Stimulated activated CD8-positive, alpha-beta memory T cell treated with anti-CD3 and anti-CD28 coated beads, Interleukin-7, amount 100 ng/mL, for 4 hours (primary cell): Measurements from ENCODE around the gene CHEK2.
"Not testable (repeated sequence)": the region's sequence is repeated elsewhere in the genome, so short reads cannot be mapped to it uniquely, and the experiment has no call there.

Experiments
- DNase-seq, 2 donors: peaks; one replicate each; pipeline ENCODE4 v3.0.0-alpha.2; 2020; ENCODE audit warnings: low read depth in 2 of 2

CHEK2 gene

GRCh38 chr22:28741785-28742561 lies at the start of gene CHEK2, which contains the start of gene HSCB:
Gene CHEK2 (minus strand): TSS chr22:28741820. CDS start chr22:28734721, 7,099 bp downstream.
Gene HSCB (plus strand): TSS chr22:28742039. CDS start chr22:28742096, 57 bp downstream.
- peak; percentile 98 for DNase-seq

- no peak for DNase-seq
Observed at GRCh38 chr22:28791124-28791523, 49.5 kb upstream of the CHEK2 start.

DNA sequence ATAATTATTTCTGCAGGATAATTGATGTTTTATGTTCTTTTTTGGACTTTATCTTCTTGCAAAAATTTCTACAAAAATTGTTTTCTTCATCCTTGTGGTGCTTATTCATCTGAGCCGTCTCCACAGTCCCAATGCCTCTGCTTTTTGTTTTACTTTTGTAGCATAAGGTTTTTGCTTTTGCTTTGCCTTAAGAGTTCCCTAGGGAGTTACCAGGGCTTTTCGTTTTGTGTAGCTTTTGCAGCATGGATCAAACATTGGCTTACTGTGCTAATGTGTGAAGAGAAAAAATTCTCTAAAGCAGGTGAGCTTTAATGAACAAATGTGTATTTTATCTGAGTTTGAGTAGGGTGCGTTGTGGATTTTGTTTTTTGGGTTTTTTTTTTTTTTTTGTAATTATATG lies 47.0 kb upstream of the CHEK2 start:
- DNase-seq, result no peak

GRCh38 chr22:28783786-28784671 lies 42.4 kb upstream of the CHEK2 start:
- no peak for DNase-seq

DNA sequence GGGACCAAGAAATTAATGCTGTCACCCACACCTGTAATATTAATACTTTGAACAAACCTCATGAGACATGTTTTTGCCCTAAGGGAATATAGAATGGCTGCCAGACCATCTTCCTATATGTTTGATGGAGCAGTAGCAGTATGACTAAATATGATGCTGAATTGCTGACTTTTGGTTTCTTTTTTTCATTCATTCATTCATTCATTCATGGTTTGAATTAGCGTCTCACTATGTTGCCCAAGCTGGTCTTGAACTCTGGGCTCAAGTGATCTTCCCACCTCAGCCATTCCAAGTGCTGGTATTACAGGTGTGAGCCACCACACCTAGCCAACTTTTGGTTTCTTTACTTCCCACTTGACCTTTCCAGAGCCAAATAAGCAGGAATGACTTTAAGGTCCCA lies 38.7 kb upstream of the CHEK2 start:
- no peak for DNase-seq

- DNase-seq, result no peak
Observed at GRCh38 chr22:28779833-28780232, 38.2 kb upstream of the CHEK2 start.

GRCh38 chr22:28774378-28774777 lies 32.8 kb upstream of the CHEK2 start:
- DNase-seq, result no peak

DNA sequence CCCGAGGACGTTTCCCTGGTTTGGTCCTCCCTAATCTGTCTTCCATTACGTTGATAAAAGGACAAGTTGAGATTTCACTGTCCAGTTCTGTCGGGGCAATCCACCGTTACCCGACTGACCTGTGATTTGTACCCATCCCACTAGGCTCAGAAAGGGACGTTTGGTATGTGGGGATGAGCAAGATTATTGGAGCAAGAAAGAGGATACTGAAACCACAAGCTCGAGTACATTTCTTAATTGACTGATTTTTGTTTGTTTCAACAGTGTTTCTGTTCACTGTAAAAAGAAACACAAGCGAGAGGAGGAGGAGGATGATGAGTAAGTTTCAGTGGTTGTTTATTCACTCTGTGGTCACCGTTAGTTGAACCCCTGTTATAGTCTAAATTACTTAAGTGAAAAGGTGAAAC lies 31.8 kb upstream of the CHEK2 start:
- no peak for DNase-seq

GRCh38 chr22:28772633-28773460 lies 31.2 kb upstream of the CHEK2 start, which contains the start of gene CCDC117:
Gene CCDC117 (plus strand): TSS chr22:28772695. CDS start chr22:28772850, 155 bp downstream.
- DNase-seq, result peak; percentile 89 to 91

DNA sequence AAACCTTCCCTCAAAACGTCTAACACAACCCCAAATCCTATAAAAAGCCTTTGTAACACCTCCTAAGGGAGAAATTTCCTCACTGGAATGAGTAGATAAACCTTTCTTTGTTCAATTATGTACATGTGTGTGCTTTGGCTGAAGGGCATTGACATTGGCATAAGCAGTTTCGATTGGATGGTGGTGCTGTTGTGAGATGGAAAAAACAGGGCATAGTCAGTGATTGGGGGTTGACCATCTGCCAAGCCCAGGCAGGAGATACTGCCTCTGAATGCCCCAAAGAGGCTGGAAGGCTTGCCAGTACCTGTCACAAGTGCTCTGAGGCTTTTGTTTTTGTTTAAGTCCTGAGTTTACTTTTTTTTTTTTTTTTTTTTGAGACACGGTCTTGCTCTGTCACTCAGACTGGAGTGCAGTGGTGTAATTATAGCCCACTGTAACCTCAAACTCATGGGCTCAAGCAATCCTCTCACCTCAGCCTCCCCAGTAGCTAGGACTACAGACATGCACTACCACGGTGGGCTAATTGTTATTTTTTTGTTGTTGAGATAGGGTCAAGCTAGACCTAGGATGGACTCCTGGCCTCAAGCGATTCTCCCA lies 29.7 kb upstream of the CHEK2 start:
- DNase-seq, result no peak

DNA sequence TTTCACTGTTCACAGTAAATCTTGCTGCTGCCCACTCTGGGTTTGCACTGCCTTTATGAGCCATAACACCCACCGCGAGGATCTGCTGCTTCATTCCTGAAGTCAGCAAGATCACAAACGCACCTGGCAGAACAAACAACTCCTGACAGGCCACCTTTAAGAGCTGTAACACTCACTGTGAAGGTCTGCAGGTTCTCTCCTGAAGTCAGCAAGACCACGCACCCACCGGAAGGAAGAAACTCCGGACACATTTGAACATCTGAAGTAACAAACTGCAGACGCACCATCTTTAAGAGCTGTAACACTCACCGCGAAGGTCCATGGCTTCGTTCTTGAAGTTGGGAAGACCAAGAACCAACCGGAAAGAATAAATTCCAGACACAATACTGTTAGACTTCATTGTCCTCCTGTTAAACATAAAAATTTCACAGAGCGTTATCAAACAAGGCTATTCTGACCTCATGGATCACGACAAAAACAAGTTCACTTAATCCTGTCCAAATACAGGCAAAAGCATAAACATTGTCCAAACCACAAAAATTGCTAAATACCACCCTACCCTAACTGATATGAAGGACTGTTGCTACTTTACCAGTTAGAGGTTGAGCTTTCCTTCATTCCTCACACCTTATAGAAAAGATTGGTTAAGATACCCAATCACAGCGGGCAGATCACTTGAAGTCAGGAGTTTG lies 27.9 kb upstream of the CHEK2 start:
- no peak for DNase-seq

DNA sequence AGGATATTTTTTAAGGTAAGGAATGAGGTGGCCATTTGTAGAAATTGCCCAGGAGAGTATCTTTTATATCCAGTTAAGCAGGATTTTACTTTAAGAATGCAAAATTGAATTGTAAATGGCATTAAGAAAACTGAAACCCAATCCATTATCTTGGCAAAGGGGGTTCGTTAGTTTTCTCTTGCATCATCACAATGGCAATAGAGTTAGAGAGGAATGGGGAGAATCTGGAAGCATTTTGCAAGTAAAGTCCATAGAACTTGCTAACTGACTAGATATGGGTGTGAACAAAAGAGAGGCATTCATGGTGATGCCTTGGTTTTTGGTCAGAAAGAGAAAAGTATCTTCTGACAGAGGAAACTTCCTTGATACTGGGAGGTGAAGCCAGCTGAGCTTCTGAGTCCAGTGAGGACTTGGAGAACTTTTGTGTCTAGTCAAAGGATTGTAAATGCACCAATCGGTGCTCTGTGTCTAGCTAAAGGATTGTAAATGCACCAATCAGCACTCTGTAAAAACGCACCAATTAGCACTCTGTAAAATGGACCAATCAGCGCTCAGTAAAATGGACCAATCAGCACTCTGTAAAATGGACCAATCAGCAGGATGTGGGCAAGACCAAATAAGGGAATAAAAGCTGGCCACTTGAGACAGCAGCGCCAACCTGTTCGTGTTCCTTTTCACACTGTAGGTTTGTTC lies 27.2 kb upstream of the CHEK2 start:
- no peak for DNase-seq

- no peak for DNase-seq
Observed at GRCh38 chr22:28766628-28767027, 25.0 kb upstream of the CHEK2 start.

GRCh38 chr22:28762000-28762399 lies 20.4 kb upstream of the CHEK2 start:
- not testable (repeated sequence) for DNase-seq

DNA sequence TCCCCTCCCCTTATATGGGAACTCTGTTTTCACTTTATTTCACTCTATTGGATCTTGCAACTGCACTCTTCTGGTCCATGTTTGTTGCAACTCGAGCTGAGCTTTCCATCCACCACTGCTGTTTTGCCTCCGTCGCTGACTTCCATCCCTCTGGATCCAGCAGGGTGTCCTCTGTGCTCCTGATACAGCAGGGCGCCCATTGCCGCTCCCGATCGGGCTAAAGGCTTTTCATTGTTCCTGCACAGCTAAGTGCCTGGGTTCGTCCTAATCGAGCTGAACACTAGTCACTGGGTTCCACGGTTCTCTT lies 19.8 kb upstream of the CHEK2 start:
- DNase-seq, result no peak

DNA sequence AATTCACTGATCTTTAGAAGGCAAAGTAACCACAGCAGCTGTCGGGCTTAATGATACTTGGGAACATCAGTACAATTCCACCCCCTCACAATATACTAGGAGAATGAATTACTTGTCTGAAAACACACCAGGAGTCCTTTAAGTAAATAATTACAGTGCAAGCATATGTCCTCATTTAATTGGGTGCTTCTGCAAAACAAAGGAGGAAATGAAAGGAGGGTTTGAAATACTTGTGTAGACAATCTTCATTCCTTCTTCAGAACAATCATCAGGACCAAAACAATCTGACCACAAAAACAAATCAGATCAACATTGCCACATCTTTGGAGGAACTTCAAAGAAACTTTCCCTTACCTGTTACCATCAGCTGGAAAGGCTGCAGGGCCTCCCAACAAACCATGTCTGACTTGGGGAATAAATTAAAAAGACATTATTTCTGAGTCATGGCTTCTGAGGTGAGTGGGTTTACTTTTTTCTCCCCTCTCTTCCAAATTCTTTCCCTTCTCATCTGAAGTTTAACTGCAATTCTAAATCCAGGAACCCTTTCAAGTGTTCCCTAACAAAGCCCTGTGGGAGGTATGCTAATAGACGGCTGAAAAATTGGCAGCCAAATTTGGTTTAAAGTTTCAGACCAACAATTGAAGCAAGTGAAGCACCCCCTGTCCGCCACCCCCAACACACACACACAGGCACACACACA lies 18.4 kb upstream of the CHEK2 start:
- DNase-seq, result no peak

- DNase-seq, result not testable (repeated sequence)
Observed at GRCh38 chr22:28754512-28754911, 12.9 kb upstream of the CHEK2 start.

GRCh38 chr22:28750471-28750881 lies 8.9 kb upstream of the CHEK2 start:
- DNase-seq, result no peak

DNA sequence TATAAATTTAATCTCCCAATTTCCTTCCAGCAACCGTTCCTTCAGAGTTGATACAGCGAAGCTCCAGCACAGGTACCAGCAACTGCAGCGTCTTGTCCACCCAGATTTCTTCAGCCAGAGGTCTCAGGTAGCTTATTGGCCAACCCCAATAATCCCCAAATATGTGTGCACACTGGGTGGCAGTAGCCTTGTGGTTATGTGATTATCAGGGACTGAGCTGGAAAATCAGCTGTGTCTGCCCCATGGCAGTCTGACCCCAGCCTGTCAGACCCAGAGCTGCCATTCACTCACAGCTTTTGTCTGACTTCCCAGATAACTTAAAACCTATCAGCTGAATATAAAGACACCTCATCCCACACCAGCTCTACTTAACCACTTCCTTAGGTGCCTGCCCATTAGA lies 2.2 kb upstream of the CHEK2 start:
- no peak for DNase-seq

GRCh38 chr22:28742562-28742962 lies 942 bp upstream of the CHEK2 start:
- DNase-seq, result no peak
